NCI-H82 treated with DMSO at 0.1 percent for 48 hours (cell line): ENCODE results near the gene NHLRC1.
"Not testable (repeated sequence)": the region's sequence is repeated elsewhere in the genome, so short reads cannot be mapped to it uniquely, and the experiment has no call there.

ENCODE experiments used
- DNase-seq: peaks from one replicate; lab custom pipeline; 2025; ENCODE audit not compliant: unreplicated experiment; lab: John Stamatoyannopoulos, UW

The NHLRC1 gene

GRCh38 chr6:18122128-18123093 lies at the start of gene NHLRC1:
Gene NHLRC1 (minus strand): TSS chr6:18122677. CDS start chr6:18122606, 71 bp downstream.
- DNase-seq = no peak

GRCh38 chr6:18171871-18172270 lies 49.4 kb upstream of the NHLRC1 start:
- DNase-seq = no peak

GRCh38 chr6:18168264-18168663 lies 45.8 kb upstream of the NHLRC1 start:
- DNase-seq = no peak

- no peak for DNase-seq
Observed at GRCh38 chr6:18166312-18167036, 44.0 kb upstream of the NHLRC1 start.

GRCh38 chr6:18165751-18166150 lies 43.3 kb upstream of the NHLRC1 start:
- DNase-seq = no peak

- peak; percentile 56 for DNase-seq
Observed at GRCh38 chr6:18162401-18162800, 39.9 kb upstream of the NHLRC1 start.

- DNase-seq = no peak
Observed at GRCh38 chr6:18161431-18161830, 39.0 kb upstream of the NHLRC1 start.

- DNase-seq = no peak
Observed at GRCh38 chr6:18160911-18161310, 38.4 kb upstream of the NHLRC1 start.

- peak; percentile 40 for DNase-seq
Observed at GRCh38 chr6:18155864-18156421, 33.5 kb upstream of the NHLRC1 start.

- DNase-seq = peak; percentile 96
Observed at GRCh38 chr6:18155150-18155863, 32.8 kb upstream of the NHLRC1 start, which contains the start of gene KDM1B. Gene KDM1B (plus strand): TSS chr6:18155422. CDS start chr6:18159896, 4,474 bp downstream.

GRCh38 chr6:18154507-18155149 lies 32.2 kb upstream of the NHLRC1 start, which contains the start of gene TPMT:
Gene TPMT (minus strand): TSS chr6:18155077. CDS start chr6:18149127, 5,950 bp downstream.
- peak; percentile 93 for DNase-seq

- no peak for DNase-seq
Observed at GRCh38 chr6:18153311-18153703, 30.8 kb upstream of the NHLRC1 start.

- no peak for DNase-seq
Observed at GRCh38 chr6:18151801-18152200, 29.3 kb upstream of the NHLRC1 start.

- not testable (repeated sequence) for DNase-seq
Observed at GRCh38 chr6:18151391-18151790, 28.9 kb upstream of the NHLRC1 start.

GRCh38 chr6:18148304-18149025 lies 26.0 kb upstream of the NHLRC1 start:
- DNase-seq = no peak

- DNase-seq = no peak
Observed at GRCh38 chr6:18147616-18148015, 25.1 kb upstream of the NHLRC1 start.

- no peak for DNase-seq
Observed at GRCh38 chr6:18147160-18147559, 24.7 kb upstream of the NHLRC1 start.

GRCh38 chr6:18142591-18142861 lies 20.0 kb upstream of the NHLRC1 start:
- DNase-seq = no peak

- peak; percentile 87 for DNase-seq
Observed at GRCh38 chr6:18141805-18142590, 19.5 kb upstream of the NHLRC1 start.
